HL-60 (cell line): Measurements from ENCODE around the gene CPT1A.

Experiments used
- DNase-seq, 2 experiments: peaks; one replicate each; pipeline ENCODE4 v3.0.0-alpha.2; 2010 to 2020; ENCODE audit warnings: low read depth in 1 of 2, low spot score in 1 of 2
- H3K27ac ChIP-seq: fragments of 250-450 bp; sonication (Bioruptor Pico); replicated peaks from 2 replicates; pipeline ENCODE4 v1.5.1; 2020; ENCODE audit warnings: mild to moderate bottlenecking, moderate library complexity
- H3K27me3 ChIP-seq: fragments of 250-450 bp; sonication (Bioruptor Pico); 2 replicates; pipeline ENCODE4 v1.5.1; 2021; ENCODE audit warnings: mild to moderate bottlenecking, moderate library complexity; ENCODE audit not compliant: insufficient read depth, poor library complexity, severe bottlenecking
- H3K4me3 ChIP-seq: replicated peaks from 2 replicates; pipeline ENCODE4 v1.5.1; 2011; ENCODE audit warnings: mild to moderate bottlenecking, control low read depth, low read length; ENCODE audit not compliant: insufficient read depth
- GABPA ChIP-seq: IDR thresholded peaks from 2 replicates; pipeline ENCODE4 v1.6.1; 2012; ENCODE audit warnings: low read depth
- POLR2AphosphoS5 ChIP-seq: IDR thresholded peaks from 2 replicates; pipeline ENCODE4 v1.6.1; 2012; ENCODE audit warnings: low read depth
- REST ChIP-seq: IDR thresholded peaks from 2 replicates; pipeline ENCODE4 v1.6.1; 2012; ENCODE audit warnings: low read depth; ENCODE audit not compliant: insufficient replicate concordance
- SPI1 ChIP-seq: IDR thresholded peaks from 2 replicates; pipeline ENCODE4 v1.6.1; 2012; ENCODE audit warnings: low read depth, mild to moderate bottlenecking, borderline replicate concordance
- TF ChIP-seq, protein P1 (sequence below): IDR thresholded peaks from one replicate; pipeline ENCODE4 v1.5.1; 2011; ENCODE audit warnings: low read length, control low read depth, inconsistent platforms; ENCODE audit not compliant: insufficient read depth

Gene CPT1A

GRCh38 chr11:68809506-68809905, 32.2 kb downstream of the CPT1A start:
- no peak for TF ChIP-seq POLR2AphosphoS5
- TF ChIP-seq REST, result no peak
- no peak for TF ChIP-seq GABPA
- TF ChIP-seq SPI1, result no peak
- TF ChIP-seq, protein P1, sequence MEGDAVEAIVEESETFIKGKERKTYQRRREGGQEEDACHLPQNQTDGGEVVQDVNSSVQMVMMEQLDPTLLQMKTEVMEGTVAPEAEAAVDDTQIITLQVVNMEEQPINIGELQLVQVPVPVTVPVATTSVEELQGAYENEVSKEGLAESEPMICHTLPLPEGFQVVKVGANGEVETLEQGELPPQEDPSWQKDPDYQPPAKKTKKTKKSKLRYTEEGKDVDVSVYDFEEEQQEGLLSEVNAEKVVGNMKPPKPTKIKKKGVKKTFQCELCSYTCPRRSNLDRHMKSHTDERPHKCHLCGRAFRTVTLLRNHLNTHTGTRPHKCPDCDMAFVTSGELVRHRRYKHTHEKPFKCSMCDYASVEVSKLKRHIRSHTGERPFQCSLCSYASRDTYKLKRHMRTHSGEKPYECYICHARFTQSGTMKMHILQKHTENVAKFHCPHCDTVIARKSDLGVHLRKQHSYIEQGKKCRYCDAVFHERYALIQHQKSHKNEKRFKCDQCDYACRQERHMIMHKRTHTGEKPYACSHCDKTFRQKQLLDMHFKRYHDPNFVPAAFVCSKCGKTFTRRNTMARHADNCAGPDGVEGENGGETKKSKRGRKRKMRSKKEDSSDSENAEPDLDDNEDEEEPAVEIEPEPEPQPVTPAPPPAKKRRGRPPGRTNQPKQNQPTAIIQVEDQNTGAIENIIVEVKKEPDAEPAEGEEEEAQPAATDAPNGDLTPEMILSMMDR, result no peak

GRCh38 chr11:68808787-68809186, 32.9 kb downstream of the CPT1A start:
- Histone ChIP-seq H3K27ac (no peak overlapping the region), H3K27me3 (no peaks in the 10 kb centered on the region), H3K4me3 (no peak overlapping the region)
- TF ChIP-seq GABPA (no peak), POLR2AphosphoS5 (no peak), SPI1 (no peak), REST (no peak)
- TF ChIP-seq, protein P1, result no peak
- no peak for DNase-seq

More at GRCh38 chr11:68809506-68809905, 32.2 kb downstream of the CPT1A start:
- Histone ChIP-seq H3K4me3 (no peak overlapping the region), H3K27me3 (no peaks in the 10 kb centered on the region), H3K27ac (no peak overlapping the region)
- DNase-seq, result no peak

- no peak overlapping the region for H3K4me3 ChIP-seq
- TF ChIP-seq SPI1 (no peak), REST (no peak), POLR2AphosphoS5 (no peak), GABPA (no peak)
- TF ChIP-seq, protein P1, result no peak
- no peak overlapping the region for H3K27ac ChIP-seq
- no peaks in the 10 kb centered on the region for H3K27me3 ChIP-seq
- no peak for DNase-seq
Observed at GRCh38 chr11:68806931-68807844, 34.5 kb downstream of the CPT1A start.
